HG03457 (cell line): ENCODE measurements around the gene PCYT1B.
A peak's percentile ranks its signal among the peaks of the same experiment; 100 is the strongest.

Experiments
- ATAC-seq: cut with Tn5 transposase; IDR thresholded peaks from one replicate; pipeline ENCODE4 v1.9.1; 2021; ENCODE audit warnings: moderate number of reproducible peaks; ENCODE audit not compliant: unreplicated experiment

PCYT1B gene

DNA sequence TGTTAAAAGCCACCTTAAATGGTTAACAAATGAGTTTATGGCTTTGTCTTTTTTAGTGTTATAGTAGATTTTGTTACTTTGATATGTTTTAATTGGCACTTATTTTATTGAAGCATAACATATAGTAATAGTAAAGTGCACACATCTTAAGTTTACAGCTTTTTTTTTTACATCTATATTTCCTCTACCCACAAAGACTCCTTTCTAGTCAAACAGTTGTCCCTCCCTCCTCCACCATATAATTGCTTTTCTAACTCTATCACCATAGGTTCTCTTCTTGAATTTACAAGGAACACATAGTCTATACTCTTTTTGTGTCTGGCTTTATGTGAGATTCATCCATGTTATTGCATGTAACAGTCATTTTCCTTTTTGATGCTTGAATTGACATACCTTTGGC, 110.6 kb downstream of the PCYT1B start:
- no peak for ATAC-seq

DNA sequence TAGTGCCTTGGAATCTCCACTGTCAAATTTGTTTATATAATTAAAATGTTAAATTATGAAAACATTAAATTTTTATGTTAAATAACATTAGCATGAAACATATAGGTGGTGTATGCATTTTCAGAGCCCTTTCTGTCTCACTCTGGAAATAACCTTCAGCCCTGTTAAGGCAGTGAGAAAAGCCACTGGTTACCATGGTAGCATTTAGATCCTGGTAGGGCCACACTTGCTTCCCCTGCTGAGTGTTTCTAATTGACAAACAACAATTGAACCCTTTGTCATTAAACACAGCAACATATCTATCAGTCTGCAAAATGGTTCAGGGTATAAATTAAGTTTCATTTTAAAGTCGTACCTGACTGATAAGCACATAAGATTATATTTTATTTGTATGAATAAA, 118.5 kb downstream of the PCYT1B start:
- no peak for ATAC-seq

GRCh38 chrX:24526616-24527015, 120.5 kb downstream of the PCYT1B start:
- ATAC-seq, result no peak

- no peak for ATAC-seq
Observed at GRCh38 chrX:24525455-24525854, 121.7 kb downstream of the PCYT1B start.

DNA sequence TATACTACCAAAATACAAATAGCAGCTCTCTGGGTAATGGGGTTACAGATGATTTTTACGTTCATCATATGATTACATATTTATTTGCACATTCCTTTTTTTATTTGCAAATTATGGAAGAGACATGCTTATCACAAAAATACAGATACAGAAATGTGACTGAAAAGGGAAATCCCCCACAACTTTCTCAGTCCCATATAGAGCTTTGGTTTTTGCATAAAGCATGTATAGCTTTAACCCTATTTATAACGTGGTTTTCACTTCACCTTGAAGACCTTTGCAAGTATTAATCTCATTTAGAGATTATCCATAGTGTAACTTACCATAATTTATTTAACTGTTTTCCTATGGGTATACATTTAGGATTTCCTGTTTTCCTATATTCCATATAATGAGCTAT, 126.7 kb downstream of the PCYT1B start:
- ATAC-seq, result no peak

GRCh38 chrX:24515447-24515846, 131.7 kb downstream of the PCYT1B start:
- ATAC-seq, result no peak

DNA sequence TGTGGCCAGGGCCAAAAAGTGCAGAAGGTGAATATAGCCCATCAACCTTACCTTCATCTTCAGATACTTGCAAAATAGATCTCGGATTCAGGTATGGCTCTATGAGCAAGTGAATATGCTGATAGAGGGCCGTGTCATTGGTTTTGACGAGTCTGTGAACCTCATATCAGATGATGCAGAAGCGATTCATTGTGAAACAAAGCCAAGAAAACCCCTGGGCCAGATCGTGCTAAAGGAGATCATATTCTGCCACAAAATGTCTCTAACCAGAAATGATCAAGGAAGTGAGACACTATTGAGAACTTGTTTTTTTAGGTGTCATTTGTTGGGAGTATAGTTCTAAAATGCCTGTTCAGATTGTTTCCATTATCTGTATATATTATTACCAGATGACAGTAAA, 133.7 kb downstream of the PCYT1B start:
- peak; percentile 86 for ATAC-seq

GRCh38 chrX:24508375-24508774, 138.8 kb downstream of the PCYT1B start:
- ATAC-seq, result no peak
